COLO829 (cell line): Measurements from ENCODE around the gene KBTBD3.

ENCODE experiments used
- DNase-seq: peaks from one replicate; pipeline ENCODE4 v3.0.0; 2012; ENCODE audit warnings: low spot score

KBTBD3 gene

GRCh38 chr11:106076919-106077608 lies at the start of gene KBTBD3:
Gene KBTBD3 (minus strand): TSS chr11:106077347. CDS start chr11:106059097, 18,250 bp downstream.
- peak; percentile 85 for DNase-seq

- DNase-seq = no peak
Measured at GRCh38 chr11:106121570-106122320, 44.6 kb upstream of the KBTBD3 start.

GRCh38 chr11:106105986-106106385 lies 28.8 kb upstream of the KBTBD3 start:
- DNase-seq = no peak

- no peak for DNase-seq
Measured at GRCh38 chr11:106101819-106102218, 24.7 kb upstream of the KBTBD3 start.

GRCh38 chr11:106101370-106101769 lies 24.2 kb upstream of the KBTBD3 start:
- DNase-seq = no peak

- DNase-seq = no peak
Measured at GRCh38 chr11:106098893-106099553, 21.9 kb upstream of the KBTBD3 start.

GRCh38 chr11:106092446-106092845 lies 15.3 kb upstream of the KBTBD3 start:
- DNase-seq = no peak

- DNase-seq = peak; percentile 40
Measured at GRCh38 chr11:106091480-106092123, 14.5 kb upstream of the KBTBD3 start.

GRCh38 chr11:106088896-106089295 lies 11.7 kb upstream of the KBTBD3 start:
- no peak for DNase-seq

- DNase-seq = no peak
Measured at GRCh38 chr11:106087815-106088435, 10.8 kb upstream of the KBTBD3 start.

- no peak for DNase-seq
Measured at GRCh38 chr11:106086850-106087249, 9.7 kb upstream of the KBTBD3 start.

- DNase-seq = no peak
Measured at GRCh38 chr11:106086135-106086534, 9.0 kb upstream of the KBTBD3 start.

- DNase-seq = no peak
Measured at GRCh38 chr11:106082096-106082495, 4.9 kb upstream of the KBTBD3 start.

GRCh38 chr11:106077609-106078455 lies 685 bp upstream of the KBTBD3 start, which contains the start of gene AASDHPPT:
Gene AASDHPPT (plus strand): TSS chr11:106077662. CDS start chr11:106077711, 49 bp downstream.
- DNase-seq = no peak

- DNase-seq = no peak
Measured at GRCh38 chr11:106076171-106076918, 802 bp downstream of the KBTBD3 start.

GRCh38 chr11:106072804-106073203 lies 4.3 kb downstream of the KBTBD3 start:
- DNase-seq = no peak

GRCh38 chr11:106070606-106071005 lies 6.5 kb downstream of the KBTBD3 start:
- no peak for DNase-seq

GRCh38 chr11:106063009-106063408 lies 14.1 kb downstream of the KBTBD3 start:
- DNase-seq = no peak

GRCh38 chr11:106061954-106062949 lies 14.9 kb downstream of the KBTBD3 start:
- DNase-seq = no peak
